Sciatic nerve (tissue), 2 donors: ENCODE data around the gene EXOC4. TPM values are rescaled to one million over a fixed set of nuclear protein-coding genes. Genes with fewer than 3 reads are reported as not detected.

Experiments
- ATAC-seq: fragments of 200-7000 bp; cut with Tn5 transposase; one replicate; pipeline ENCODE4 v1.9.1; 2020; ENCODE audit warnings: mild to moderate bottlenecking, moderate library complexity
- DNase-seq: peaks from one replicate; pipeline ENCODE4 v3.0.0-alpha.2; 2020; ENCODE audit warnings: low spot score
- intact Hi-C: fragments of 100-400 bp; cut with DNase I; formaldehyde crosslinking; loops from one replicate; pipeline ENCODE4 v1.14.2; 2022
- microRNA-seq: library from miRNA; unstranded; fragments of <30 nt; microRNA quantifications from one replicate; pipeline ENCODE4 v1.2.0, GENCODE V29; 2020
- total RNA-seq: library from RNA; stranded (reverse); fragmentation: NEBNext Ultra II Directional; extraction: Animal tissue kit (Norgen Biotek cat#: 25700); gene quantifications from one replicate; pipeline ENCODE4 v1.2.1, GENCODE V29; 2021
- donor health status: DM: no; HTN: no; CAD: no.
- donor health status: DM: no; HTN: no; CAD: no.

Gene EXOC4
- total RNA-seq, 1 donor from 2014 or later, result 109 TPM

GRCh38 chr7:134098072-134098471, 845.2 kb downstream of the EXOC4 start:
- DNase-seq (no peak), ATAC-seq (no peak)
- intact Hi-C loops, result no loop called here

DNA sequence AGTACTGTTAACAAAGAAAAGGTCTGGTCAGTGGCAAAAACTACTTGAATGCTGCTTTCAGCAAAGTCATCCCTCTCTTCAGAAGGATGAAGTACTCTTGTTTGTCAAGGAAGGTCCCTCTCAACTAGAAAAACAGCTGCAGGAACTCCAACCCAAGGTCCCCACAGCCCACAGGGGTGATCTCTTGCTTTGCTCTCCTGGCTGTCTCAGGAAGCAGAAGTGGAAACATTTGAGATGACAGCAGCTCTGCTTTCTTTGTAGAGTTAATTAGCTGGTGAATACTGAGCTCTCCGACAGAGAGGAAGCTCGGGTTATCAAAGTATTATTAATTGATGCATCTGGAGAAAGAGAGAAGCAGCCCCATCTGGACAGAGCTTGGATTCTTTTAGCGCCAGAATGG, 848.8 kb downstream of the EXOC4 start:
- ATAC-seq, result no peak
- no peak for DNase-seq
- intact Hi-C loops, result no loop called here

GRCh38 chr7:134104166-134104565, 851.3 kb downstream of the EXOC4 start:
- no peak for DNase-seq
- intact Hi-C loops, result no loop called here
- no peak for ATAC-seq

GRCh38 chr7:134105841-134106240, 853.0 kb downstream of the EXOC4 start:
- DNase-seq (no peak), ATAC-seq (no peak)
- intact Hi-C loops, result no loop called here

- intact Hi-C loops, result no loop called here
- DNase-seq (no peak), ATAC-seq (no peak)
Measured at GRCh38 chr7:134108802-134109201, 855.9 kb downstream of the EXOC4 start.

GRCh38 chr7:134113655-134114054, 860.8 kb downstream of the EXOC4 start:
- intact Hi-C loops, result no loop called here
- no peak for DNase-seq
- ATAC-seq, result no peak

DNA sequence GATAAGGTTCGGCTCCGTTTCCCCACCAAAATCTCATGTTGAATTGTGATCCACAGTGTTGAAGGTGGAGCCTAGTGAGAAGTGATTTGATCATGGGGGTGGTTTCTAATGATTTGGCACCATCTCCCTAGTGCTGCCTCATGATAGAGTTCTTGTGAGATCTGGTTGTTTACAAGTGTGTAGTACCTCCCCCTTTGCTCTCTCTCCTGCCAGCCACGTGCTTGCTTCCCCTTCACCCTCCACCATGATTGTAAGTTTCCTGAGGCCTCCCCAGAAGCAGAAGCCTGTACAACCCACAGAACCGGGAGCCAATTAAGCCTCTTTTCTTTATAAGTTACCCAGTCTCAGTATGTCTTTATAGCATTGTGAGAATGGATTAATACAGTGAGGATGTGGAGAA, 862.1 kb downstream of the EXOC4 start:
- no peak for ATAC-seq
- no peak for DNase-seq
- intact Hi-C loops, result no loop called here

Small RNAs within 50 kb of the gene (microRNA-seq; reads per million reads assigned to microRNA genes)
- gene MIR6133, result not detected

Other genes starting within 250 kb of the EXOC4 start
- gene CHCHD3, start 171.0 kb upstream of the EXOC4 start, total RNA-seq, result 35.0 TPM